ENCODE data around the gene SOX13.

Gene SOX13

GRCh38 chr1:204116539-204116938 lies 43.6 kb downstream of the SOX13 start:
- peaks cover 23% of the 10 kb centered on the region for H3K4me1 ChIP-seq (ENCODE audit: insufficient read depth, insufficient read length)
- H3K9ac ChIP-seq (ENCODE audit: insufficient read length, low read depth) = no peak overlapping the region
- H3K9me3 ChIP-seq (ENCODE audit: insufficient read depth, low read length) = no peaks in the 10 kb centered on the region
- no peak for TF ChIP-seq SUZ12 (IDR thresholded peaks at IDR 0.05; ENCODE audit: extremely low read depth, insufficient read depth, insufficient read length)
- no peak for TF ChIP-seq YY1 (IDR thresholded peaks at IDR 0.05; ENCODE audit: insufficient read depth, insufficient read length)
- no peak for TF ChIP-seq ZNF274 (IDR thresholded peaks at IDR 0.05; ENCODE audit: low read depth, low read length)
- no peak for DNase-seq (ENCODE audit: low read depth, low spot score)
- H3K4me3 ChIP-seq (ENCODE audit: insufficient read length, low read depth) = no peak overlapping the region
- H3K27me3 ChIP-seq (ENCODE audit: insufficient read depth, insufficient read length) = no peaks in the 10 kb centered on the region
- peaks cover 73% of the 10 kb centered on the region for H3K36me3 ChIP-seq (ENCODE audit: insufficient read depth, insufficient read length, low read length)

- Histone ChIP-seq H3K27me3 (ENCODE audit: insufficient read depth, insufficient read length) (no peaks in the 10 kb centered on the region), H3K36me3 (ENCODE audit: insufficient read depth, insufficient read length, low read length) (peaks cover 92% of the 10 kb centered on the region), H3K9me3 (ENCODE audit: insufficient read depth, low read length) (no peaks in the 10 kb centered on the region), H3K9ac (ENCODE audit: insufficient read length, low read depth) (no peak overlapping the region), H3K4me1 (ENCODE audit: insufficient read depth, insufficient read length) (peaks cover 21% of the 10 kb centered on the region), H3K4me3 (ENCODE audit: insufficient read length, low read depth) (no peak overlapping the region)
- DNase-seq (ENCODE audit: low read depth, low spot score) = no peak
- TF ChIP-seq ZNF274 (IDR thresholded peaks at IDR 0.05; ENCODE audit: low read depth, low read length) = no peak
- no peak for TF ChIP-seq YY1 (IDR thresholded peaks at IDR 0.05; ENCODE audit: insufficient read depth, insufficient read length)
- no peak for TF ChIP-seq SUZ12 (IDR thresholded peaks at IDR 0.05; ENCODE audit: extremely low read depth, insufficient read depth, insufficient read length)
Measured at GRCh38 chr1:204121840-204122555, 49.1 kb downstream of the SOX13 start.

GRCh38 chr1:204123376-204123775 lies 50.5 kb downstream of the SOX13 start:
- Histone ChIP-seq H3K27me3 (ENCODE audit: insufficient read depth, insufficient read length) (no peaks in the 10 kb centered on the region), H3K4me3 (ENCODE audit: insufficient read length, low read depth) (no peak overlapping the region), H3K9me3 (ENCODE audit: insufficient read depth, low read length) (no peaks in the 10 kb centered on the region), H3K9ac (ENCODE audit: insufficient read length, low read depth) (no peak overlapping the region), H3K4me1 (ENCODE audit: insufficient read depth, insufficient read length) (peaks cover 21% of the 10 kb centered on the region), H3K36me3 (ENCODE audit: insufficient read depth, insufficient read length, low read length) (peaks cover 86% of the 10 kb centered on the region)
- no peak for TF ChIP-seq YY1 (IDR thresholded peaks at IDR 0.05; ENCODE audit: insufficient read depth, insufficient read length)
- TF ChIP-seq SUZ12 (IDR thresholded peaks at IDR 0.05; ENCODE audit: extremely low read depth, insufficient read depth, insufficient read length) = no peak
- no peak for TF ChIP-seq ZNF274 (IDR thresholded peaks at IDR 0.05; ENCODE audit: low read depth, low read length)
- no peak for DNase-seq (ENCODE audit: low read depth, low spot score)

GRCh38 chr1:204124639-204125038 lies 51.7 kb downstream of the SOX13 start:
- peaks cover 73% of the 10 kb centered on the region for H3K36me3 ChIP-seq (ENCODE audit: insufficient read depth, insufficient read length, low read length)
- H3K4me3 ChIP-seq (ENCODE audit: insufficient read length, low read depth) = no peak overlapping the region
- no peaks in the 10 kb centered on the region for H3K9me3 ChIP-seq (ENCODE audit: insufficient read depth, low read length)
- TF ChIP-seq YY1 (IDR thresholded peaks at IDR 0.05; ENCODE audit: insufficient read depth, insufficient read length) (no peak), SUZ12 (IDR thresholded peaks at IDR 0.05; ENCODE audit: extremely low read depth, insufficient read depth, insufficient read length) (no peak), ZNF274 (IDR thresholded peaks at IDR 0.05; ENCODE audit: low read depth, low read length) (no peak)
- H3K4me1 ChIP-seq (ENCODE audit: insufficient read depth, insufficient read length) = peaks cover 31% of the 10 kb centered on the region
- no peak for DNase-seq (ENCODE audit: low read depth, low spot score)
- H3K27me3 ChIP-seq (ENCODE audit: insufficient read depth, insufficient read length) = no peaks in the 10 kb centered on the region
- H3K9ac ChIP-seq (ENCODE audit: insufficient read length, low read depth) = no peak overlapping the region

- TF ChIP-seq ZNF274 (IDR thresholded peaks at IDR 0.05; ENCODE audit: low read depth, low read length) (no peak), YY1 (IDR thresholded peaks at IDR 0.05; ENCODE audit: insufficient read depth, insufficient read length) (no peak), SUZ12 (IDR thresholded peaks at IDR 0.05; ENCODE audit: extremely low read depth, insufficient read depth, insufficient read length) (no peak)
- no peak overlapping the region for H3K9ac ChIP-seq (ENCODE audit: insufficient read length, low read depth)
- no peaks in the 10 kb centered on the region for H3K27me3 ChIP-seq (ENCODE audit: insufficient read depth, insufficient read length)
- DNase-seq (ENCODE audit: low read depth, low spot score) = no peak
- H3K36me3 ChIP-seq (ENCODE audit: insufficient read depth, insufficient read length, low read length) = peaks cover 67% of the 10 kb centered on the region
- H3K9me3 ChIP-seq (ENCODE audit: insufficient read depth, low read length) = no peaks in the 10 kb centered on the region
- no peak overlapping the region for H3K4me3 ChIP-seq (ENCODE audit: insufficient read length, low read depth)
- H3K4me1 ChIP-seq (ENCODE audit: insufficient read depth, insufficient read length) = peaks cover 41% of the 10 kb centered on the region
Measured at GRCh38 chr1:204125759-204126351, 52.9 kb downstream of the SOX13 start.

- no peak overlapping the region for H3K4me3 ChIP-seq (ENCODE audit: insufficient read length, low read depth)
- no peaks in the 10 kb centered on the region for H3K27me3 ChIP-seq (ENCODE audit: insufficient read depth, insufficient read length)
- no peak overlapping the region for H3K9ac ChIP-seq (ENCODE audit: insufficient read length, low read depth)
- H3K4me1 ChIP-seq (ENCODE audit: insufficient read depth, insufficient read length) = peaks cover 45% of the 10 kb centered on the region
- H3K36me3 ChIP-seq (ENCODE audit: insufficient read depth, insufficient read length, low read length) = peaks cover 64% of the 10 kb centered on the region
- TF ChIP-seq ZNF274 (IDR thresholded peaks at IDR 0.05; ENCODE audit: low read depth, low read length) = no peak
- no peak for TF ChIP-seq SUZ12 (IDR thresholded peaks at IDR 0.05; ENCODE audit: extremely low read depth, insufficient read depth, insufficient read length)
- TF ChIP-seq YY1 (IDR thresholded peaks at IDR 0.05; ENCODE audit: insufficient read depth, insufficient read length) = no peak
- DNase-seq (ENCODE audit: low read depth, low spot score) = no peak
- no peaks in the 10 kb centered on the region for H3K9me3 ChIP-seq (ENCODE audit: insufficient read depth, low read length)
Measured at GRCh38 chr1:204126386-204126785, 53.5 kb downstream of the SOX13 start.

- Histone ChIP-seq H3K27me3 (ENCODE audit: insufficient read depth, insufficient read length) (no peaks in the 10 kb centered on the region), H3K4me1 (ENCODE audit: insufficient read depth, insufficient read length) (peaks cover 45% of the 10 kb centered on the region), H3K9ac (ENCODE audit: insufficient read length, low read depth) (no peak overlapping the region), H3K4me3 (ENCODE audit: insufficient read length, low read depth) (no peak overlapping the region), H3K9me3 (ENCODE audit: insufficient read depth, low read length) (no peaks in the 10 kb centered on the region), H3K36me3 (ENCODE audit: insufficient read depth, insufficient read length, low read length) (peaks cover 64% of the 10 kb centered on the region)
- no peak for DNase-seq (ENCODE audit: low read depth, low spot score)
- TF ChIP-seq ZNF274 (IDR thresholded peaks at IDR 0.05; ENCODE audit: low read depth, low read length) (no peak), YY1 (IDR thresholded peaks at IDR 0.05; ENCODE audit: insufficient read depth, insufficient read length) (no peak)
Measured at GRCh38 chr1:204126956-204127355, 54.0 kb downstream of the SOX13 start.
